Activated effector memory CD4-positive, alpha-beta T cell treated with anti-CD3 and anti-CD28 coated beads, Interleukin-2, amount 50 U/mL, for 16 hours (primary cell): ENCODE data around the gene DTNB.

ENCODE experiments used
- DNase-seq: peaks from one replicate; pipeline ENCODE4 v3.0.0-alpha.2; 2020

The DTNB gene

GRCh38 chr2:25335204-25335603, 338.2 kb downstream of the DTNB start:
- DNase-seq = no peak

- DNase-seq = no peak
These were observed 338.9 kb downstream of the DTNB start for GRCh38 chr2:25334482-25334881.

GRCh38 chr2:25333981-25334380, 339.4 kb downstream of the DTNB start:
- DNase-seq = no peak

GRCh38 chr2:25332571-25332970, 340.8 kb downstream of the DTNB start:
- no peak for DNase-seq

- DNase-seq = peak; percentile 84
These were observed 341.6 kb downstream of the DTNB start for GRCh38 chr2:25331686-25332365.

- DNase-seq = no peak
These were observed 342.4 kb downstream of the DTNB start for GRCh38 chr2:25330937-25331336.

GRCh38 chr2:25330273-25330672, 343.1 kb downstream of the DTNB start:
- DNase-seq = no peak

GRCh38 chr2:25328152-25329085, 345.0 kb downstream of the DTNB start:
- no peak for DNase-seq
